Gastroesophageal sphincter (tissue), 3 donors: ENCODE measurements around the gene YIPF6.

Experiments used
- POLR2AphosphoS5 ChIP-seq: sonication (generic); formaldehyde crosslinking; IDR thresholded peaks from one replicate; pipeline ENCODE4 v1.6.1; 2017; ENCODE audit warnings: antibody characterized with exemption
- TF ChIP-seq, protein P1 (sequence below), 4 experiments: fragments of 200-600 bp in 2 of 4; fragments of 450-650 bp in 2 of 4; sonication (generic) in 1 of 4; IDR thresholded peaks; one replicate each; pipeline ENCODE4 v1.5.1; 2017 to 2019; ENCODE audit warnings: antibody characterized with exemption in 4 of 4, mild to moderate bottlenecking in 2 of 4, moderate library complexity in 2 of 4

DNA sequence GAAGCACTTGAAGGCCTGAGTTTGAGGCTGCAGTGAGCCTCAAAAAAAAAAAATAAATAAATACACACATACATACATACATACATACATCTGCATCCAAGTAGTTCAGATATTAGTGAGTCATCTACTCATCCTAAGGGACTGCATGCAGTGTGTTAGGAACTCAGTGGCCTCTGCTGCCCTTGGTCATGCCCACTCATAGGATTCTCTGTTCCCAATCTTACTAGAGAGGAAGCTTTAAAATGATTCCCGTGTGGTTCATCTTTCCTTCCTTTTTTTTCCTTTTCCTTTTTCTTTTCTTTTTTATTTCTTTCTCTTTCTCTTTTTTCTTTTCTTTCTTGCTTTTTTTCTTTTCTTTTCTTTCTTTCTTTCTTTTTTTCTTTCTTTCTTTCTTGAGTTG lies 10.9 kb upstream of the YIPF6 start:
- TF ChIP-seq POLR2AphosphoS5, result no peak
- TF ChIP-seq, protein P1, sequence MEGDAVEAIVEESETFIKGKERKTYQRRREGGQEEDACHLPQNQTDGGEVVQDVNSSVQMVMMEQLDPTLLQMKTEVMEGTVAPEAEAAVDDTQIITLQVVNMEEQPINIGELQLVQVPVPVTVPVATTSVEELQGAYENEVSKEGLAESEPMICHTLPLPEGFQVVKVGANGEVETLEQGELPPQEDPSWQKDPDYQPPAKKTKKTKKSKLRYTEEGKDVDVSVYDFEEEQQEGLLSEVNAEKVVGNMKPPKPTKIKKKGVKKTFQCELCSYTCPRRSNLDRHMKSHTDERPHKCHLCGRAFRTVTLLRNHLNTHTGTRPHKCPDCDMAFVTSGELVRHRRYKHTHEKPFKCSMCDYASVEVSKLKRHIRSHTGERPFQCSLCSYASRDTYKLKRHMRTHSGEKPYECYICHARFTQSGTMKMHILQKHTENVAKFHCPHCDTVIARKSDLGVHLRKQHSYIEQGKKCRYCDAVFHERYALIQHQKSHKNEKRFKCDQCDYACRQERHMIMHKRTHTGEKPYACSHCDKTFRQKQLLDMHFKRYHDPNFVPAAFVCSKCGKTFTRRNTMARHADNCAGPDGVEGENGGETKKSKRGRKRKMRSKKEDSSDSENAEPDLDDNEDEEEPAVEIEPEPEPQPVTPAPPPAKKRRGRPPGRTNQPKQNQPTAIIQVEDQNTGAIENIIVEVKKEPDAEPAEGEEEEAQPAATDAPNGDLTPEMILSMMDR (IDR thresholded peaks at IDR 0.05), result no peak
